Activated B cell treated with CpG ODN at 0.5 μM for 24 hours (primary cell): ENCODE measurements around the gene ELSPBP1. TPM values are rescaled to one million over a fixed set of nuclear protein-coding genes. Genes with fewer than 3 reads are reported as not detected.
"Not testable (repeated sequence)": the region's sequence is repeated elsewhere in the genome, so short reads cannot be mapped to it uniquely, and the experiment has no call there.

Experiments used
- ATAC-seq: fragments of 200-7000 bp; cut with Tn5 transposase; one replicate; pipeline ENCODE4 v1.10.0; 2021; ENCODE audit warnings: low read depth, mild to moderate bottlenecking, moderate library complexity
- CTCF ChIA-PET: fragments of 350-600 bp; sonication (Branson Sonifier 250); formaldehyde crosslinking; loops from one replicate; lab custom pipeline; 2021; ENCODE audit warnings: antibody characterized with exemption; lab: Charles Lee
- POLR2A ChIA-PET: fragments of 350-600 bp; sonication (Branson Sonifier 250); formaldehyde crosslinking; loops from one replicate; lab custom pipeline; 2021; ENCODE audit warnings: antibody characterized with exemption; lab: Charles Lee
- DNase-seq: peaks from one replicate; pipeline ENCODE4 v3.0.0; 2022
- H3K27ac Mint-ChIP-seq: one replicate; pipeline ENCODE4 v1.8.0; 2020; ENCODE audit warnings: mixed read lengths
- H3K27me3 Mint-ChIP-seq: one replicate; pipeline ENCODE4 v1.8.0; 2021; ENCODE audit warnings: mixed read lengths
- H3K36me3 Mint-ChIP-seq: one replicate; pipeline ENCODE4 v1.8.0; 2021; ENCODE audit warnings: low read depth, mixed read lengths
- H3K4me1 Mint-ChIP-seq: one replicate; pipeline ENCODE4 v1.8.0; 2021; ENCODE audit warnings: mixed read lengths
- H3K4me3 Mint-ChIP-seq: one replicate; pipeline ENCODE4 v1.8.0; 2020; ENCODE audit warnings: mild to moderate bottlenecking, mixed read lengths
- H3K9me3 Mint-ChIP-seq: one replicate; pipeline ENCODE4 v1.8.0; 2020; ENCODE audit warnings: mixed read lengths
- CTCF ChIP-seq: fragments of 200-600 bp; IDR thresholded peaks from one replicate; pipeline ENCODE4 v1.8.0; 2022; ENCODE audit warnings: antibody characterized with exemption, mild to moderate bottlenecking
- intact Hi-C: fragments of 100-400 bp; cut with micrococcal nuclease; formaldehyde crosslinking; loops from one replicate; pipeline ENCODE4 v1.15.1; 2024
- total RNA-seq: library from RNA; stranded (reverse); gene quantifications from 2 replicates; pipeline ENCODE4 v1.2.3, GENCODE V29; 2022

The ELSPBP1 gene
- not detected in 2 replicates for total RNA-seq

- POLR2A ChIA-PET = no interaction called here
Measured at GRCh38 chr19:47994209-47994802, at the start of gene ELSPBP1. Gene ELSPBP1 (plus strand): TSS chr19:47994632. CDS start chr19:48008668, 14,036 bp downstream.

GRCh38 chr19:47949852-47950521 is 44.4 kb upstream of the ELSPBP1 start:
- H3K4me1 Mint-ChIP-seq, H3K9me3 Mint-ChIP-seq, H3K27ac Mint-ChIP-seq, H3K27me3 Mint-ChIP-seq, CTCF ChIA-PET, H3K4me3 Mint-ChIP-seq, ATAC-seq, POLR2A ChIA-PET, H3K36me3 Mint-ChIP-seq, intact Hi-C loops: not testable (repeated sequence)
- peak; percentile 30 for DNase-seq

More at GRCh38 chr19:47994209-47994802, at the start of gene ELSPBP1:
- H3K36me3 Mint-ChIP-seq = no peaks in the 10 kb centered on the region
- H3K27ac Mint-ChIP-seq = no peak within 1 kb of the TSS
- DNase-seq (no peak), ATAC-seq (no peak)
- H3K4me1 Mint-ChIP-seq = no peaks in the 10 kb centered on the region
- intact Hi-C loops = no loop called here
- no peak within 1 kb of the TSS for H3K4me3 Mint-ChIP-seq
- no peaks in the 10 kb centered on the region for H3K9me3 Mint-ChIP-seq
- peaks cover 8% of the 10 kb centered on the region for H3K27me3 Mint-ChIP-seq
- CTCF ChIA-PET = no interaction called here
- no peak for TF ChIP-seq CTCF

GRCh38 chr19:47952132-47952531 is 42.3 kb upstream of the ELSPBP1 start:
- CTCF ChIA-PET, H3K27ac Mint-ChIP-seq, H3K9me3 Mint-ChIP-seq, ATAC-seq, H3K27me3 Mint-ChIP-seq, H3K36me3 Mint-ChIP-seq, POLR2A ChIA-PET, H3K4me3 Mint-ChIP-seq, intact Hi-C loops, DNase-seq, H3K4me1 Mint-ChIP-seq: not testable (repeated sequence)

GRCh38 chr19:47955936-47956335 is 38.5 kb upstream of the ELSPBP1 start:
- DNase-seq, H3K27me3 Mint-ChIP-seq, H3K4me1 Mint-ChIP-seq, ATAC-seq, H3K4me3 Mint-ChIP-seq, H3K27ac Mint-ChIP-seq, intact Hi-C loops, CTCF ChIA-PET, H3K36me3 Mint-ChIP-seq, POLR2A ChIA-PET, H3K9me3 Mint-ChIP-seq: not testable (repeated sequence)

GRCh38 chr19:47973529-47973928 is 20.9 kb upstream of the ELSPBP1 start:
- POLR2A ChIA-PET = no interaction called here
- TF ChIP-seq CTCF = no peak
- Mint-ChIP-seq H3K9me3 (peaks cover 4% of the 10 kb centered on the region), H3K27me3 (peaks cover 28% of the 10 kb centered on the region), H3K4me3 (no peak overlapping the region), H3K4me1 (no peaks in the 10 kb centered on the region), H3K27ac (no peak overlapping the region), H3K36me3 (no peaks in the 10 kb centered on the region)
- CTCF ChIA-PET = no interaction called here
- ATAC-seq = no peak
- intact Hi-C loops = no loop called here
- no peak for DNase-seq

- intact Hi-C loops = no loop called here
- no peak for ATAC-seq
- no peak for DNase-seq
- POLR2A ChIA-PET = no interaction called here
- Mint-ChIP-seq H3K27me3 (peaks cover 14% of the 10 kb centered on the region), H3K9me3 (no peaks in the 10 kb centered on the region), H3K4me3 (no peak overlapping the region), H3K36me3 (no peaks in the 10 kb centered on the region), H3K4me1 (no peaks in the 10 kb centered on the region), H3K27ac (no peak overlapping the region)
- TF ChIP-seq CTCF = no peak
- CTCF ChIA-PET = no interaction called here
Measured at GRCh38 chr19:47991191-47991808, 3.1 kb upstream of the ELSPBP1 start.
